Stomach (tissue), 4 donors: ENCODE data around the gene SMPD2.

ENCODE experiments used
- CTCF ChIP-seq, 7 experiments: fragments of 450-650 bp in 4 of 7; fragments of 200-600 bp in 3 of 7; sonication (generic) in 3 of 7; IDR thresholded peaks; one replicate each; pipeline ENCODE4 v1.5.1; 2016 to 2019; ENCODE audit warnings: antibody characterized with exemption in 7 of 7, control low read depth in 2 of 7, mild to moderate bottlenecking in 1 of 7
- POLR2AphosphoS5 ChIP-seq, 3 donors: sonication (generic); formaldehyde crosslinking; IDR thresholded peaks; one replicate each; pipeline ENCODE4 v1.6.1; 2016; ENCODE audit warnings: antibody characterized with exemption in 3 of 3

GRCh38 chr6:109451376-109451775, 10.9 kb downstream of the SMPD2 start:
- TF ChIP-seq POLR2AphosphoS5 (IDR thresholded peaks at IDR 0.05): no peak
- no peak for TF ChIP-seq CTCF (IDR thresholded peaks at IDR 0.05)
